ENCODE measurements around the gene MRPL24.

Gene MRPL24

DNA sequence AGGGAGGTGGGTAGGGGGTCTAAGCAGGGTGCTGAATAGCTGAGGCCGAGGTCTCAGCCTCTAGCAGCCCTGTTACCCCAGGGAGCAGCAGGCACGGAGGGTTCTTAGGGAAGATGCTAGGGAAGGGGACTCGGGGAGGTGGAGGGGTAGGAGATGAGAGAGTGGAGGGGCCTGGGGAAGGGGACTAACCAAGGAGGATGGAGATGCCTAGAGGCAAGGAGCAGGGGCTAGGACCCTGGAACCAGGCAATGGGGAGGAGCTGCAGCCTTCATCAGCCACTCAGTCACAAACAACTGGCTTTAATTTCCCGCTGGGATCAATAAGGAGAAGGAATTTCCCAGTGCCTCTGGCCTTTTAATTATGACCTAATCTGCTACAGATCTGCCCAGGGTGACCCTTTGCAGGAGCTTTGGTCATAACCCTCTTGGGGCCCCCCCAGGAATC, 32.6 kb downstream of the MRPL24 start:
- no peak for DNase-seq

DNA sequence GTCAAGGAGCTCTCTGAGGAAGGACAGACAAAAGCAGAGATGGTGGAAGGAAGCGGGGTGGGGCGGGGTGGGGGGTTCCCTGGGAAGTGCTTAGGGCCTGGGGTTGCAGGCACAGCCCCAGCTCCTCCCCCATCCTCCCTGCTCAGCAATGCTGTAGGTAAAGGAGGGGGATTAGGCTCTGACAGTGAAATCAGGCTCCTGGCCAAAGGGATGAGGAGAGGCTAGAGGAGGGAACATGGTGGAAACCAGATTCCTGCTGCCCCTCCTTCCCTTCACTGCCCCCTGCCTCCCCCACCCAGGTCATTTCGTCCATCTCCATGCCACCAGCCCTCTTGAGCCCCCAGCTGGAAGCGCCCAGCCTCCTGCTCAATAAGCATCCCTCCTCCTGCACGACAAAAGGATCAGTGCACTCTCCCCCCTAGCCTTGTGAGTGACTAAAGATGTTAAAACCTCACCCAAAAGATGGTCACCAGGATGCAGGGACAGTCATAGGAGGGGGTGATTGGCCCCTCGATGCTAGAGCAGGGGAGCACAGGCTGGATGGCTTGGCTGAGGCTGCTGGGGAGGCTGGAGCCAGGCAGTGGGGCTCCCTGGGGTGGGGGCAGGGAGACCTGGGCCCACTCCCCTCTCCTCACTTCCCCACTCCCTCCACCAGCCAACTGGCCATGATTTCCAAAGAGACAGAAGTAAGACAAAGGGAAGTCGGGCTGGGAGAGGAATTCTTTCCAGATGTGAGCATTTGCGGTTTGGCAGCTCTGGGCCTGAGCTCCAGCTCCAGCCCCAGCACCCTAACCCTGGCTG, 33.3 kb downstream of the MRPL24 start:
- DNase-seq, result no peak

DNA sequence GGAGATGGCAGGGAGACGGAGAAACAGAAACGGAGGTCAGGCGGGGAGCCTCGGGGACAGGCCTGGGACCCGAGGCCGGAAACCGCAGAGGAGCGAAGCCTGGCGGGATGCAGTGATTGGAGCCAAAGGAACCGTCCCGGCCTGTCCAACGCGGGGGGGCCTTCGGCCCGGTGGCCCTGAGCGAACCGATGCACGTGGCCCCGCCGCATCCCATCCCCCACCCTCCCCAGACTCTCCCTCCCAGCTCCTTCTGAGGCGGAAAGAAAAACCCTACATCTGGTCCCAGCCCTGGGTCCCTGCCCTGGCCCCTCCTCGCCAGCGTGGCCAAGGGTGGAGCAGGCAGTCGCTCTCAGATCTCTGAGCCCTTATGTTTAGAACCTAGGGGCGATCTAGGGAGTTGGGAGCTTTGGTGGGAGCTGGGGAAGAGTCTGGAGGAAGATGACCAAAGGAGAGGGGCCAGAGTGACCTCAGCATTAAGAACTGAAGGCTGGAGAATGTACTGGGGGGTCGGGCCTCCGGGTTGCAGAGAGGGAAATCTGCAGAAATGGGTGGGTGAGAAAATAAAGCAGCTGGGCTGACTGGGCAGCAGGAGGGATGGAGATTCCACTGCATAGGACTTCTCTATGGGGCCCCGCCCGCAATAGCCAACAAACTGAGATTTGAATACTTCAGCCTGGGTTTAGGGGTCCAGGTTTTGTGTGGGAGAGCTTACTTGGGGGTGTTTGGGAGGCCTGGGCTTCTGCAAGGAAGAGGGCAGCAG, 34.1 kb downstream of the MRPL24 start:
- DNase-seq, result peak; percentile 49

DNA sequence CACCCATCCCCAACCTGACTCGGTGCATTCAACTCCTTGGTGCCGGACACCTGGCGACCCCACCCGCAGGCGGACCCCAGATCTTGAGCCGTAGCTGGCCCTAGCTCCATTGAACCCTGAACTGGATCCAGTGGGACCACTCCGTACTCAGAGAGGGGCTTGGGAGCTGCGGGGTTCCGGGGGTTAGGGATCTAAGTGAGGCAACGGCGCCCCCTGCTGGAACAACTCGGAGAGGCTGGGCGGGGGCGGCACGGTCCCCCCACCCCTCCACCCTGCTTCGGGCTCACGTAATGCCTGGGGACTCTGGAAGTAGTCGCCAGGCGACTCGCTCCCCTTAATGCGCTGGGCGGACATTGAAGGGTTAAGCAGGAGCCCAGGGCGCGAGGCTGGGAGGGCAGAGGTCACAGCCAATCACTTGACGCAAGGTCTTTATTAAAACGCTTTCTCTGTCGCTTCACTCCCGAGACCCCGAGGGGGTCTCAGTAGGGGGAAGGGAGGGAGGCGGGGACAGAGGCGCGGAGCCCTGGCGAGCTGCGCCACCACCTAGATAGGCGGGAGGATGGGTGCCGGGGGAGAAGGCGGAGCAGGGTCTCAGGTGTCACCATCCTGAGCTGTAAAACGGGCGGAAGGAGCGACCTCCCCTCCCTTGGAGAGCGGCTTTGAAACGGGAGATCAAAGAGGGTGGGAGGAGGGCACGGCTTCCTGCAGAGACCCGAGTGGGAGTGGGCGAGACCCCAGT, 34.8 kb downstream of the MRPL24 start:
- peak; percentile 82 for DNase-seq

DNA sequence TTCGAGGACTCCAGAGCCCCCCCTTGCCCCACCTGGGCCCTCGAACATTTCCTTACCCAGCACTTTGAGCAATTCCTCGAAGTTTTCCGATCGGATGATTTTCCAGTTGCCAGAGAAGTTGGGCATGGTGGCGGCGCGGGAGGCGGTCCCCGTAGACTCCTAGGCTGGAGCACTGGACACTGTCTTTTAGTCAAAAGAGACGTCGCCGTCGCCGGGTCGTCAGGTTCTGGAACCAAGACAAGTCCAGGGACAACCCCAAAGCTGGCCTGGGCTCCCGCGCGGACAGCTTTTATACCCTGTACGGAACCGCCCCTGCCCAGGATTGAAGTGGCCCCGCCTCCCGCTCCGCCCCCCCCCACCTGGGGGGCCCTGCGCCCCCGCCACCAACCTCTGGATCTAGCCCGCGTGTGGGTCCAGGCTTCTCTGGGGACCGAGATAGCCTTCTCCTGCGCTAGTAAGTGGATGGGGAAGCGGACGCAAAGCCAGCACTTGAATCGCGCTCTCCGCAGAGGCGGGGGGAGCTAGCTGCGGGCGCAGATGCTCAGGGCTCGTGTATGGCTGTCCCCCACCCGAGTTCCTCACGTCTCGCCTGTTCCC, 35.5 kb downstream of the MRPL24 start, which contains the start of gene CRABP2:
Gene CRABP2 (minus strand): TSS at position 263 of the 597 bp plus-strand sequence. CDS start 137 bp downstream, at position 126.
- DNase-seq, result peak; percentile 50

DNA sequence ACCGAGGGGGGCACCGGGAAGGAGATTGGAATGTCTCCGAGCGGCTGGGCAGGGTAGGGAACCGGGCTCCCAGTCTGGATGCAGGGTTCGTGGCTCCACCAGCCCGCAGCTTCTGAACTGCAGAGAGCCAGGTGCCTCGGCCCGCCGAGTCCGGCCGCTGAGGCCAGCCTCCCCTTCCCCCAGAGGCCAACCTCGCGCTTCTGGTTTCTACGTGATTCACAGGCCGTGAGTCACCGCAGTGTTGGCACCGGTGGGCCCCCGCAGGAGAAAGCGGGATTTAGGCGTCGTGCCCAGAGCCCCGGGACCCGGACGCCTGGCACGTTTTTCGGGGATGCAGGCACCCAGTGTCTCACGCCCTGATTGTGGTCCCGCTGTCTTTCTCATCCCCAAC, 36.0 kb downstream of the MRPL24 start:
- peak; percentile 59 for DNase-seq

DNA sequence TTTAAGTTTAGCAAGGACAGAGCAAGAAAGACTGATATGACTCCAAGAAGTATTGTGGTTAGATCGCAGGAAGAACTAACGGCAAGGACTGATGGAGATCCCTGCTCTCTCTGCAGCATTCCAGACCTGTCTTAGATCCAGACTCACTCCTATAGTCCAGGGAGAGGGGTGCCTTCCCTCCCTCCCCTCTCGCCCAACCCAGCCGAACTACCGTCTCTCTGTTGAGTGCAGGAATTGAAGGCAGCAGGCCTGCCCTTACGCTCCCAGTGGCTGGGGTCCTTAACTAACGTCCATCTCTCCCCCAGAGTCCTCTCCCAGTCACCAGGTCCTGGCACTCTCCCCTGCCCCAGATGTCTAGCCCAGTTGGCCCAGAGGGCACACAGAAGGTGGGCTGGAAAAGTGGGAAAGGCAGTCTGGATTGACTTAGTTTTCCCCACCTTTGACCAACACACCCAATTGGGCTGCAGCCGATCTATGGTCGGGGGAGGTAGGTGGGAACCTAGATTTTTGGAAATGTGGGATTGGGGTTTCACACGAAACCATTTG, 36.6 kb downstream of the MRPL24 start:
- no peak for DNase-seq

DNA sequence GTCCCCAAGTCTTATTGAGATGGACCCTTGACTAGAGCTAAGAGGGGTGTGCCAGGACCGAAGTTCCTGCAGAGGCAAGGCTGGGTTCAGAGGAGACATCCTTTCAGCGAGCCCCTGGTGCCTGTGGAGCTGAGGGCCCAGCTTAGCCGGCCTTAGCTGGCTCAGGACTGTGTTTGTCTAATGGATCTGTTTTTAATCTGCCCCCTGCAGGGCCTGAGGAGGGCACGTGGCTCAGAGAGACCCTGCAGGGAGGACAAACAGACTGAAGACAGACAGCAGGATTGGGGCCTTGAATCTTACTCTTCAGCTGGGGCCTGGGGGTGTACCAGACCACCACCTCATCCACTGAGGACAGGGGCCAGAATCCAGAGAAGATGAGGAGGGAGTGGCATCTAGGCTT, 37.1 kb downstream of the MRPL24 start:
- DNase-seq, result no peak

DNA sequence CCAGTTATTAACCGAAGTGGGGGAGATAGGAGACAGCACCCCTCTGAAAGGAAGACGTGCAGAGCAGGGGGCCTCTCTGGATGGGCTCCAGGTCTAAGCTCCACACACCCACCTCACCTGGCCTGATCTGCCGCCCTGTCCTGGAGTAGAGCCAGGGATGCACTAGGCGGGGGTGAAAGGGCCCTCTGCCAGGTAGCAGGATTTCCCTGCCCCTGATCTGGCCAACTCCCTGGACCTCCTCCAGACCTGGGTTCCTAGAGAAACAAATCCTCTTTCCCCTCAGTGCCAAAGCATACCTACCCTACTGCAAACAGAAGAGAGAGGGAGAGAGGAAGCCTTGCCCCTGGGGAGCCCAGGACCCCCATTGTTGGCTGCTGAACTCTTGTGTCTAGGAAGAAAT, 37.6 kb downstream of the MRPL24 start:
- no peak for DNase-seq

DNA sequence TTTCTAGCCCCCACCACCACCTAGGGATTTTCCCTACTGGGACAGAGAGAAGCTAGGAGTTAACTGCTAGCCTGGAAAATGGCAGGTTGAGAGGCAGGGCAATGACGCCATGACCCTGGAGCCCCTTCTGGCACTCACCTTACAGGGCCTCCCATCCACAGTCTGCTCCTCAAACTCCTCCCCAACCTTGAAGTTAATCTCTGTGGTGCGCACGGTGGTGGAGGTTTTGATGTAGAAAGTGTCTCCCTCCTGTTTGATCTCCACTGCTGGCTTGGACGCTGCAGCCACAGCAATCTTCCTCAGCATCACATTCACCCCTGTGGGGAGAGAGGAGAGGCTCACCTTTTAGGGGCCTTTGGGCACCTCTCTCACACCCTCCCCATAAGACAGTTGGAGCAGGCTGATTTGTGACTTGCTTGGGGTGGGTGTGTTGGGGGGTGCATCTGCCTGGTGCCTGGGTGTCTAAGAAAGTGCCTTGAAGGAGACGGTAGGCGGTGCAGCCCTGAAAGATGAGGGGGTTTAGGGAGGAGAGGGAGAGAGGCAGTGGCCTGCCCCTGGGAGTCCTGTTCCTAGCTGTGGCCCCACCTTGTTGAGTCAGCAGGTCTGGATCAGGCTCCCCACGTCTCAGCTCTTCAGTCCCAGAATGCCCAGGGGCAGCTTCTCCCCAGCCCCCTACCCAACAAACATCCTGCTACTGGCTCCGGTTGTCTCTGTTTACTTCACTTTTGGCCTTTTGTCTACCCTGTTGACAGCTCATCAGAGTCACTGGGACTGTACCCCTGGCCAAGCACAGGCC, 40.0 kb downstream of the MRPL24 start:
- no peak for DNase-seq

DNA sequence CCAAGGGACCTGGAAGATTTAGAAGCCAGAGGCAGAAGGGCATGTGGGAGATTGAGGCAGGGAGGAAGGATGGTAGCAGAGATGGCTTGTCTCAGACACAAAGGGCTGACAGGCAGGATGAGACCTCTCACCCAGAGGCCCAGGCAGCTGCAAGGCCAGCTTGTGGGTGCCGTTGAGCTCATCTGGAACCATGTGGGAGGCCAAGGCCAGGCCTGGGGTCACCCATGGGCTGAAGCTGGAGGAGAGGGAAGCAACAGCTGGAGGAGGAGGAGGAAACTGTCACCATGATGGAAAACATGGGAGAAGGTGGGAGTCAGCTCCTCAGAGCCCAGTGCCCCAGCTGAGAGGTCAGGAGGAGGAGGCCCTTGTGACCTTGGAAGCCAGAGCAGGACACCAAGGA, 41.9 kb downstream of the MRPL24 start:
- DNase-seq, result no peak

DNA sequence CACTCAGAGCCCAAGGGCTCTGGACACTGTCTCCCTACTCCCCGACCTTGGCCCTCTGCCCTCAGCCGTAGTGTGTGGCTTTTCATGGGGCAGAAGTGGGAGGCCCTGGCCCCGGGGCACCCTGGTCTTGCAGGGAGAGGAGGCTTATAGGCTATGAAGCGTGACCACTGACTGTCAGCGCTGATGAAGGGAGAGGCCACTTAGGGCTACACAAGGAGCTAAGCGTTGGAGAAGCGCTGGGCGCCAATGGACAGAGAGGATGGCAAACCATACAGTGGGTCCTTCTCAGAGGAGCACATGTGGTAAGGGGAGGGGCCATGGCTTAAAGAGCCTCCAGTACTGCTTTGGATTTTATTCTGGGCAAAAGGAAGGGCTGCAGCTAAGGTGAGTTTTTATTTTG, 43.4 kb downstream of the MRPL24 start:
- DNase-seq, result no peak

DNA sequence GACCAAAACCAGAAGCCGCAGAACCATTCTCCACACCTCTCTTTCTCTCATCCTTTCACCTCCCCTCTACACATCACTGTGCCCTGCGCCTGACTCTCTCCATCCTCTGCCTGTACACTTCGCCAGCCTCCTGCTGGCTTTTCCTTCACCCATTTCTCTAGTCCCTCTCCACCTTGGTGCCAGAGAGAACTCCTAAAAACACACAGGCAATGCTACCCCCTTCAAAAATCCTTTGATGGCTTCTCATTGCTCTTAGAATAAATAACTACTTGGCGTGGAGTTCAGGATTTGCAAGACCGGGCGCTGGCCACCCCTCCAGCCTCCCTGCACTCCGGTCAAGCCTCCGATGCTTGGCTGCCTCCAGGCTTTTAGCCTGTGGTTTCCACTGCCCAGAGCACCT, 44.1 kb downstream of the MRPL24 start:
- no peak for DNase-seq

DNA sequence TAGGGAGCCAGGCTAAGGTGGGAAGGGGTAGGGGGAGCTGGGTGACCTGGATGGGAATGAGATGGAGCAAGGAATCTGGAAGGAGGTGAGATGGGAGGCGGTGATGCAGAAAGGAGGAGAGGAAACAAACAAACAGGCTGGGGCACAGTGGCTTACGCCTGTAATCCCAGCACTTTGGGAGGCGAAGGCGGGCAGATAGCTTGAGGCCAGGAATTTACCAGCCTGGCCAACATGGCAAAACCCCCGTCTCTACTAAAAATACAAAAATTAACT, 46.3 kb downstream of the MRPL24 start:
- no peak for DNase-seq

DNA sequence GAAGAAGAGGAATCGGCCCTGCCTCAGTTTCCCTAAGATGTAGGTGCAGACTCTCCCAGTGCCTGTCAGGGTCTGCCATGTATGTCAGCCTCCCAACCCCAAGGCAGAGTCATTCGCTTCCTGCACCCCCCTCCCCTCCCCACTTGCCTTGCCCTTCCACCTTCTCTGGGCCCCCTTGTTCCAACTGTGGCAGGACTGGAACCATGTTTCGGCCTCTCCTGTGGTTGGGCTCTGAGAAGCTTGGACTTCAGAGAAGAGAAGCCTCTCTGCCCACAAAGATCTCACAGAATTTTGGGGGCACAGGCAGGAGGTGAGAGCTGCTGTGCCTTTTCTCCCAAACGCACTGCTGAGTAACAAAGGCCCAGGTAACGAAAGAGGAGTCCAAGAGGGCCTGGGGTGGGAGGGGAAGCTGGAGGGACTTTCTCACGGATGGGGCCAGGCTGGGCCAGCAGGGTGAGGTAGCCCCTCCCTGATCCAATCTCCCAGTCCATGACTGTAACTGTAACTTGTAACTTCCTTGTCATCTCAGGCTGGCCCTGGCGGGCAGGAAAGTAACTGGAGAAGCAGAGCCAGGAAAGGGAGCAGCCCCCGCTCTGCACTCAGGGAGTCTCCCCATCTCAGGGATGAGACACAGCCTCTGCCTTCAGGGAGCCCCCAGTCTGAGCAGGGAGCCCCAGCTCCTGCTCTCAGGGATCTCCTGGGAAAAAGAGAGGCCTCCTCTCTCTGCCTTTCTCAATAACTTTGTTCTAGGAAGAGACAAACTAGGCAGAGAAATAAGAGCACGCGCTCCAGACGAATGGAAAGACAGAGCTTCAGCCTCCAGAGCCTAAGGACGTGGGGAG, 46.8 kb downstream of the MRPL24 start:
- no peak for DNase-seq

DNA sequence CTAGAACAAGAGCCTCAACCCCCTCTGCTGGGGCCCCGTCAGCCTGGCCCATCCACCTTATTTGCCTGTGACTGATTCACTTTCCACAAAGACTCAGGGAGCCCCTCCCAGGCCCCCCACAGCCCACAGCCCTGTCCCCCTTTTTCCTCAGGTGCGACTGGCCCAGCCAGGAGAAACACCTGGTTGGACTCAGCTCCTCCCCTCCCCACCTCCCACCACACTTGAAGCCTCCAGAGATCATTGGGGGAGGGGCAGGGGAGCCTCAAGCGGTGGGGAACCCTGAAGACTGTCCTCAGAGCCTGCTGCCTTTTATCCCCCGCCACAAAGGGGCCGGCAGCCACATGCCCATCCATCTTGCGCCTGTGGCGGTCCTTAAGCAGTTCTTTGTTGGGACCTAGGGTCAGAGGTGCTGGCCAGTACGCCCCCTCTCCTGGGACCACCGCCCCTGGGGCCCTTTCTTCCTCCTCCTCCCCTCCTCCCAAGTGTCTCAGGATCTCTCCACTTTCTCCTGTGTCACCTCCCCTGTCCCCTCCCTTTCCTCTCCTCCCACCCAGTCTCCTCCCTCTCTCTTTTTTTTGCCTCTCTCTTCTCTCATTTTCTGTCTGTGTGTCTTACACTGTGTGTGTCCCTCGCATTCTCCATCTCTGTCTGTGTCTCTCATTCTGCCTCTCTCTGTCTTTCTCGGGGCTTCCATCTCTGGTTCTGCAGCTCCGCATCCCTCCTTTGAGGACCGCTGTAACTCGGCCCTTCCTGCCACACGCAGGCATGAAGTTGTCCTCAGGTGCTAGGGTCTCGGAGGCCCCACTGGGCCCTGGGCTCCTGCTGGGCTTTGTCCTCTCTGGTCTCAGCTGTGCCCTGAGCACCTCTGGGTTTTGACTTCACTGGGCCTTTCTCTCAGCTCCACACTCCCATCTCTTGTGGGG, 47.7 kb downstream of the MRPL24 start:
- DNase-seq, result peak; percentile 36

DNA sequence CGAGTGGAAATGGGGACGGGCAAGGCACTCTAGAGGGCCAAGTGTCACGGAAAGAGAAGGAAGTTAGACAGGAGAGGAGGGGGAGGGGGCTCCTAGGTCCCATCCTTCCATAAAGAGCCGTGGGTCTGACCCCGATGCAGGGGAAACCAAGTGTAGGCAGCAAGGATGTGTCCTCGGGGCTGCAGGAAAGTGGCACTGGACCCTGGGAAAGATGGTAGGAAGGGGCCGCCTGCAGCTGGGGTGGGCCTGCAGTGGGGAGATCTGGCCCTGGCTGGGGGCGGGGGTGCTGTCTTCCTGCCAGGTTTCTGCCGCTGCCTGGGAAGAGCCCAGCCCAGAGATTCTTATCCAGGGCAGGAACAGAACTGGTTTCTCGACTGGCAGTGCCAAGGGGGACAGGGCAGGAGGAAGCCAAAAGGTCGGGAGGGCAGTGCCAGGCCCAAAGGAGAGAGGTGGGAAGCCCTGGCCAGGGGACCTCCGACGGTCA, 48.4 kb downstream of the MRPL24 start:
- DNase-seq, result no peak

DNA sequence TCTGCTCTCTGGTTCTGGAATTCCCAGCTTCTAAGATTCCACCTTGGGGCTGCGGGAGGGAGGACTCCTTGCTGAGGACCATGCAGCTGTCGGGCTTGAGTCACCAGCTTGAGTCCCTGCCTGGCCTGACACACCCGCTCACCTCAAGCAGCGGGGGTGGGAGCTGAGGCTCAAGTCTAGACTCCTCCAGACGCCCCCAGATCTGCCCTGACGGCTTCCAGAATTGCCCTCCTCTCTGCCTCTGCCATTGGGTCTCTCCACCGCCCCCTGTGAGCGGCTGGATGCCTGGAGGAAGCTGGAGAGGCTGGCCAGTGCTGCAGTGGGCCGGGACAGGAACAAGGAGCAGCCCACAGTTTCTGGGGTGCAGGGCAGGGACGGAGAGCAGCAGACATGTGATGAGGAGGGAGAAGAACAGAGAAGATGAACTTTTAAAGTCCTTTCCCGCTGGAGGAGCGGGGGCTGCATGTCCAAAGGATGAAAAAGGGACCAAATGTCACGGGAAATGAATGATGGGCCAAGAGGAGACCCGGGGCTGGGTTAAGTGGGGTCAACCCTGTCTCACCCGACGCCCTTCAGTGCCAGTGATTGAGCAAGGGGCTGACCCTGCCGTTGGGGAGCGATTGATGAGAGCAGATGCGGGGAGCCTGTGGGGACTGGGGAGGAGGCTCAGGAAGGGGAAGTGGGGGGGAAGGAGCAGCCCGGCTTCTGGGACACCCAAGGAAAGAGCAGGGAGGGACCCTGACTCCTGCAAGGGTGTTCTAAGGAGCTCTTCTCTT, 49.0 kb downstream of the MRPL24 start:
- DNase-seq, result no peak

DNA sequence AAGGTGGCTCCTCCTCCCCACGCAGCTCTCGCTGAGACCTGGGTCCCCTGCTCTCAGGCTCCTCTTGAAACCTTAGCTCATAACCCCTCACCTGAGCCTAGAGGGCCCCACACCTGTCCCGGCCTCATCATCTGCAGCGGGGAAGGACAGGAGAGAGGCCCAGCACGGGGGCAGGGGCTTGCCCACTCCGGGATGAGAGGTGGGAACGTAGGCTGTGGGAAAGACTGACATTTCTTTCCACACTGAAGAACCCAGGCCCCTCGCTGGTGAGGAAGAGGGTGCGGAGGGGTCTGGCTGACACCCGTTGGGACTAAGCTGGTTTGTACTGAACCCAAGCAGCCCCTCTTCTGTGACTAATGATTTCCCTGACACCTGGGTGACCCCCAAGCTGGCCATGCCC, 49.7 kb downstream of the MRPL24 start:
- DNase-seq, result no peak
